HCT116 (cell line): ENCODE data around the gene GNAT1. TPM values are rescaled to one million over a fixed set of nuclear protein-coding genes. Genes with fewer than 3 reads are reported as not detected.

Source experiments
- ATAC-seq: fragments of 200-7000 bp; cut with Tn5 transposase; 2 replicates; pipeline ENCODE4 v1.9.1; 2020; ENCODE audit warnings: mild to moderate bottlenecking, moderate library complexity
- BruUV-seq: library from RNA; stranded (reverse); fragments of 400-500 nt; replicated peaks from 2 replicates; lab custom pipeline; 2021; lab: Mats Ljungman, UMichigan
- CTCF ChIA-PET: fragments of 300-600 bp; sonication (Branson Sonifier 250); formaldehyde crosslinking; loops from one replicate; lab custom pipeline; 2021; ENCODE audit warnings: antibody characterized with exemption; lab: Charles Lee
- POLR2A ChIA-PET: fragments of 300-600, 350-600 bp; sonication (Branson Sonifier 250); formaldehyde crosslinking; loops from one replicate; lab custom pipeline; 2021; ENCODE audit warnings: antibody characterized with exemption; lab: Charles Lee
- RAD21 ChIA-PET, 2 experiments: fragments of 300-600 bp; sonication (Branson Sonifier 250); formaldehyde crosslinking; loops; one replicate each; lab custom pipeline; 2023; ENCODE audit warnings: low total read pairs in 2 of 2; ENCODE audit not compliant: uncharacterized antibody in 2 of 2, unreplicated experiment in 2 of 2, low non-redundant PET in 1 of 2; lab: Charles Lee
- DNase-seq: peaks from one replicate; pipeline ENCODE4 v3.0.0-alpha.2; 2010; ENCODE audit warnings: low read depth, low spot score
- H2AFZ ChIP-seq: fragments of 200-600 bp; shearing (Covaris generic), sonication (generic); 2 replicates; pipeline ENCODE4 v1.6.1; 2017; ENCODE audit warnings: low read depth, mixed run types, mixed read lengths, antibody characterized with exemption, low read length; ENCODE audit not compliant: poor library complexity, severe bottlenecking
- H3K27ac ChIP-seq: 2 replicates; pipeline ENCODE4 v1.5.1; 2012; ENCODE audit warnings: low read depth, low read length
- H3K27me3 ChIP-seq: fragments of 200-600 bp; sonication (generic); 2 replicates; pipeline ENCODE4 v1.6.1; 2016; ENCODE audit warnings: mixed run types, low read length, mixed read lengths; ENCODE audit not compliant: insufficient read depth
- H3K36me3 ChIP-seq, 2 experiments: fragments of 200-500 bp in 1 of 2; fragments of 200-600 bp in 1 of 2; sonication (Bioruptor generic) in 1 of 2; sonication (generic) in 1 of 2; 2 replicates each; pipeline versions ENCODE4 v1.5.1 to v1.6.1; 2014 to 2016; ENCODE audit warnings: low read length in 2 of 2, inconsistent platforms in 1 of 2, mixed read lengths in 1 of 2, mixed run types in 1 of 2; ENCODE audit not compliant: insufficient read depth in 2 of 2, control insufficient read depth in 1 of 2
- H3K4me1 ChIP-seq, 2 experiments: fragments of 200-600 bp in 1 of 2; sonication (generic) in 1 of 2; 2 replicates each; pipeline versions ENCODE4 v1.5.1 to v1.6.1; 2012 to 2017; ENCODE audit warnings: low read length in 2 of 2, inconsistent platforms in 1 of 2, mild to moderate bottlenecking in 1 of 2, mixed read lengths in 1 of 2, mixed run types in 1 of 2, moderate library complexity in 1 of 2; ENCODE audit not compliant: insufficient read depth in 2 of 2, control insufficient read depth in 1 of 2
- H3K4me2 ChIP-seq: fragments of 200-600 bp; sonication (generic); 2 replicates; pipeline ENCODE4 v1.6.1; 2017; ENCODE audit warnings: mixed run types, low read length, mixed read lengths
- H3K4me3 ChIP-seq, 2 experiments: fragments of 200-600 bp in 1 of 2; sonication (generic) in 1 of 2; replicated peaks in 1 of 2; 2 replicates each; pipeline ENCODE4 v1.5.1; 2011 to 2016; ENCODE audit warnings: low read length in 2 of 2, control low read depth in 1 of 2, low read depth in 1 of 2, mild to moderate bottlenecking in 1 of 2, mixed read lengths in 1 of 2, mixed run types in 1 of 2
- H3K79me2 ChIP-seq: fragments of 200-600 bp; sonication (generic); 2 replicates; pipeline ENCODE4 v1.6.1; 2017; ENCODE audit warnings: mild to moderate bottlenecking, mixed run types, low read length, moderate library complexity, mixed read lengths; ENCODE audit not compliant: insufficient read depth
- H3K9ac ChIP-seq: fragments of 200-600 bp; sonication (generic); 2 replicates; pipeline ENCODE4 v1.6.1; 2016; ENCODE audit warnings: low read length, mixed read lengths
- H3K9me2 ChIP-seq: fragments of 200-600 bp; sonication (generic), shearing (Covaris generic); 2 replicates; pipeline ENCODE4 v1.6.1; 2017; ENCODE audit warnings: mixed run types, mild to moderate bottlenecking, moderate library complexity; ENCODE audit not compliant: insufficient read depth
- H3K9me3 ChIP-seq, 2 experiments: fragments of 200-500 bp in 1 of 2; fragments of 200-600 bp in 1 of 2; sonication (Bioruptor generic) in 1 of 2; sonication (generic) in 1 of 2; 2 replicates each; pipeline ENCODE4 v1.6.1; 2014 to 2017; ENCODE audit warnings: low read length in 2 of 2, mixed read lengths in 2 of 2, inconsistent platforms in 1 of 2, low read depth in 1 of 2, mild to moderate bottlenecking in 1 of 2, mixed run types in 1 of 2, moderate library complexity in 1 of 2; ENCODE audit not compliant: control insufficient read depth in 1 of 2, insufficient read depth in 1 of 2
- H4K20me1 ChIP-seq: fragments of 200-600 bp; sonication (generic), shearing (Covaris generic); 2 replicates; pipeline ENCODE4 v1.6.1; 2017; ENCODE audit warnings: mixed run types, mild to moderate bottlenecking, moderate library complexity; ENCODE audit not compliant: insufficient read depth
- CEBPB ChIP-seq: IDR thresholded peaks from 2 replicates; pipeline ENCODE4 v1.6.1; 2012; ENCODE audit warnings: low read depth
- EGR1 ChIP-seq: IDR thresholded peaks from 2 replicates; pipeline ENCODE4 v1.6.1; 2012; ENCODE audit warnings: low read depth
- EZH2 ChIP-seq: fragments of 200-600 bp; sonication (generic); IDR thresholded peaks from 2 replicates; pipeline ENCODE4 v1.6.1; 2017; ENCODE audit warnings: antibody characterized with exemption, mixed run types
- EZH2phosphoT487 ChIP-seq: fragments of 200-600 bp; IDR thresholded peaks from 2 replicates; pipeline ENCODE4 v1.6.1; 2018; ENCODE audit warnings: antibody characterized with exemption, borderline replicate concordance
- JUND ChIP-seq: IDR thresholded peaks from 2 replicates; pipeline ENCODE4 v1.6.1; 2012
- POLR2AphosphoS5 ChIP-seq: IDR thresholded peaks from 2 replicates; pipeline ENCODE4 v1.6.1; 2011; ENCODE audit warnings: mild to moderate bottlenecking, low read depth, low read length, moderate library complexity
- SIN3A ChIP-seq: IDR thresholded peaks from 2 replicates; pipeline ENCODE4 v1.6.1; 2012; ENCODE audit warnings: low read depth
- TCF7L2 ChIP-seq: IDR thresholded peaks from 2 replicates; pipeline ENCODE4 v1.7.0; 2011; ENCODE audit warnings: borderline replicate concordance, inconsistent platforms; ENCODE audit not compliant: insufficient read depth, insufficient read length; ENCODE audit errors: extremely low read depth
- YY1 ChIP-seq: IDR thresholded peaks from 2 replicates; pipeline ENCODE4 v1.6.1; 2011; ENCODE audit warnings: low read length, low read depth, moderate library complexity, mild to moderate bottlenecking; ENCODE audit not compliant: insufficient replicate concordance; ENCODE audit errors: extremely low read depth
- ZFX ChIP-seq: fragments of 450-650 bp; IDR thresholded peaks from 2 replicates; pipeline ENCODE4 v1.6.1; 2017
- ZNF274 ChIP-seq: fragments of 200-500 bp; sonication (Bioruptor generic); IDR thresholded peaks from 2 replicates; pipeline ENCODE4 v1.6.1; 2014; ENCODE audit warnings: mild to moderate bottlenecking, low read depth, low read length, inconsistent platforms
- intact Hi-C: fragments of 100-400 bp; cut with micrococcal nuclease; formaldehyde crosslinking; loops from 2 replicates; pipeline ENCODE4 v1.10.0; 2022
- total RNA-seq: library from RNA; stranded (reverse); gene quantifications from one replicate; pipeline ENCODE4 v1.2.1, GENCODE V29; 2021; ENCODE audit not compliant: unreplicated experiment
- TF ChIP-seq, protein P1 (sequence below): IDR thresholded peaks from 2 replicates; pipeline ENCODE4 v1.6.1; 2012
- TF ChIP-seq, protein P2 (sequence below): IDR thresholded peaks from 2 replicates; pipeline ENCODE4 v1.6.1; 2011; ENCODE audit warnings: mild to moderate bottlenecking, low read length, moderate library complexity; ENCODE audit not compliant: insufficient replicate concordance; ENCODE audit errors: extremely low read depth
- TF ChIP-seq, protein P3 (sequence below): IDR thresholded peaks from 2 replicates; pipeline ENCODE4 v1.6.1; 2012

Gene GNAT1
- total RNA-seq, 1 experiment from 2014 or later = not detected

DNA sequence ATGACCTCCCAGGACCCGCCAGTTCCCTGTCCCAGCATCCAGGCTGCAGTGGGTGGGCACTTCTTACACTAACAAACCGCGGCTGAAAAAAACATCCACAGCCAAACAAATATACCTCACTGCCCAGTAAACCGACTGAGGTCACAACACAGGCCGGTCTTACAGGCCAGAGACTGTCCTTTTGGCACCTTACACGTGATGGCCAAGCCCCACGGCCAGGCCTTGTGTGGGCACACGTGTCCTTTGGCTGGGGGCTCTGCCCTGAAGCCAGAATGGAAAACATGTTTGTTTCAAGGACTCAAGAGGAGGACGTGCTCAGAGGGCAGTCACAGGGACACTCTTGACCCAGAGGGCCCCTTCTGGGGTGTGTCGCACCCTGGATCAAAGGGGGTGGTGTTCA lies 23.4 kb downstream of the GNAT1 start:
- Histone ChIP-seq H3K9me3 (no peaks in the 10 kb centered on the region), H3K79me2 (no peaks in the 10 kb centered on the region), H2AFZ (no peak overlapping the region), H3K27me3 (no peaks in the 10 kb centered on the region), H3K9me2 (no peaks in the 10 kb centered on the region), H3K27ac (no peak overlapping the region), H3K36me3 (no peaks in the 10 kb centered on the region), H3K4me1 (peaks cover 0 to 5% of the 10 kb centered on the region in 2 experiments; a peak in 1 of 4 replicates), H3K9ac (no peak overlapping the region), H3K4me2 (no peak overlapping the region), H4K20me1 (no peaks in the 10 kb centered on the region), H3K4me3 (no peak overlapping the region)
- BruUV-seq = no TSS peak
- DNase-seq = no peak
- no peak for ATAC-seq
- ChIA-PET CTCF (interaction anchor here (1.5 kb wide), 1 partner anchor 12 kb away, joined by 8 read pairs; no protein-coding TSS in a partner anchor), POLR2A (no interaction called here), RAD21 (interaction anchor here in 1 of 2 experiments (1.0 kb wide), 1 partner anchor 20 kb away, joined by 3 read pairs; no protein-coding TSS in a partner anchor)
- intact Hi-C loops = no loop called here
- TF ChIP-seq TCF7L2 = no peak
- no peak for TF ChIP-seq CEBPB
- no peak for TF ChIP-seq POLR2AphosphoS5
- TF ChIP-seq SIN3A = no peak
- TF ChIP-seq, protein P1, sequence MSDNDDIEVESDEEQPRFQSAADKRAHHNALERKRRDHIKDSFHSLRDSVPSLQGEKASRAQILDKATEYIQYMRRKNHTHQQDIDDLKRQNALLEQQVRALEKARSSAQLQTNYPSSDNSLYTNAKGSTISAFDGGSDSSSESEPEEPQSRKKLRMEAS = no peak
- no peak for TF ChIP-seq YY1
- no peak for TF ChIP-seq ZNF274
- TF ChIP-seq JUND = no peak

DNA sequence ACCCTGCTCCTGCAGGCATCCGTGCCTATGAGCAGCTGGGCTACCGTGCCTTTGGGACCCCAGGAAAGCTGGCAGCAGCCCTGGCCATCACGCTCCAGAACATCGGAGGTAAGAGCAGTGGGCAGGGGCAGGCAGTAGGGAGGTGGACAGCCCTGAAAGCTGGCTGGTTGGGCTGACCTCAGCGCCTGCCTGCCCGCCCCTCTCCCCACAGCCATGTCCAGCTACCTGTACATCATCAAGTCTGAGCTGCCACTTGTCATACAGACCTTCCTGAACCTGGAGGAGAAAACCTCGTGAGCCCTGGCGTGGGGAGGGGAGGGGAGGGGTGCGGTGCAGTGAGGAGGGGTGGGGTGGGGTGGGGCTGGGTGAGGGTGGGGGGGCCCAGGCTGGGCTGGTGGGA lies 24.1 kb downstream of the GNAT1 start:
- no peak for ATAC-seq
- POLR2A ChIA-PET = interaction anchor here (0.7 kb wide), 1 partner anchor 11 kb away, joined by 3 read pairs; no protein-coding TSS in a partner anchor
- no peak for DNase-seq
- intact Hi-C loops = no loop called here
- CTCF ChIA-PET = interaction anchor here (1.4 to 1.5 kb wide), 2 partner anchors 11 to 21 kb away, joined by 4 to 8 read pairs; no protein-coding TSS in a partner anchor
- no peaks in the 10 kb centered on the region for H3K9me2 ChIP-seq
- H3K27me3 ChIP-seq = no peaks in the 10 kb centered on the region
- peaks cover 0 to 4% of the 10 kb centered on the region in 2 experiments; a peak in 1 of 4 replicates for H3K4me1 ChIP-seq
- no peaks in the 10 kb centered on the region for H3K36me3 ChIP-seq
- no peak overlapping the region for H3K27ac ChIP-seq
- RAD21 ChIA-PET = no interaction called here
- H4K20me1 ChIP-seq = no peaks in the 10 kb centered on the region
- H3K9ac ChIP-seq = no peak overlapping the region
- H3K4me3 ChIP-seq = no peak overlapping the region
- H3K4me2 ChIP-seq = no peak overlapping the region
- BruUV-seq = no TSS peak
- no peak overlapping the region for H2AFZ ChIP-seq
- TF ChIP-seq TCF7L2 (no peak), ZNF274 (no peak), ZFX (no peak), EGR1 (no peak), EZH2 (no peak), EZH2phosphoT487 (no peak)
- TF ChIP-seq, protein P1 = no peak
- TF ChIP-seq, protein P2, sequence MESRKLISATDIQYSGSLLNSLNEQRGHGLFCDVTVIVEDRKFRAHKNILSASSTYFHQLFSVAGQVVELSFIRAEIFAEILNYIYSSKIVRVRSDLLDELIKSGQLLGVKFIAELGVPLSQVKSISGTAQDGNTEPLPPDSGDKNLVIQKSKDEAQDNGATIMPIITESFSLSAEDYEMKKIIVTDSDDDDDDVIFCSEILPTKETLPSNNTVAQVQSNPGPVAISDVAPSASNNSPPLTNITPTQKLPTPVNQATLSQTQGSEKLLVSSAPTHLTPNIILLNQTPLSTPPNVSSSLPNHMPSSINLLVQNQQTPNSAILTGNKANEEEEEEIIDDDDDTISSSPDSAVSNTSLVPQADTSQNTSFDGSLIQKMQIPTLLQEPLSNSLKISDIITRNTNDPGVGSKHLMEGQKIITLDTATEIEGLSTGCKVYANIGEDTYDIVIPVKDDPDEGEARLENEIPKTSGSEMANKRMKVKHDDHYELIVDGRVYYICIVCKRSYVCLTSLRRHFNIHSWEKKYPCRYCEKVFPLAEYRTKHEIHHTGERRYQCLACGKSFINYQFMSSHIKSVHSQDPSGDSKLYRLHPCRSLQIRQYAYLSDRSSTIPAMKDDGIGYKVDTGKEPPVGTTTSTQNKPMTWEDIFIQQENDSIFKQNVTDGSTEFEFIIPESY = no peak
- TF ChIP-seq, protein P3, sequence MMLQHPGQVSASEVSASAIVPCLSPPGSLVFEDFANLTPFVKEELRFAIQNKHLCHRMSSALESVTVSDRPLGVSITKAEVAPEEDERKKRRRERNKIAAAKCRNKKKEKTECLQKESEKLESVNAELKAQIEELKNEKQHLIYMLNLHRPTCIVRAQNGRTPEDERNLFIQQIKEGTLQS = no peak
- H3K9me3 ChIP-seq = no peaks in the 10 kb centered on the region
- H3K79me2 ChIP-seq = no peaks in the 10 kb centered on the region
